GM21723 (cell line): ENCODE data around the gene SORCS2.

ENCODE experiments used
- ATAC-seq: cut with Tn5 transposase; IDR thresholded peaks from one replicate; pipeline ENCODE4 v1.9.1; 2021; ENCODE audit warnings: mild to moderate bottlenecking, moderate library complexity; ENCODE audit not compliant: unreplicated experiment

Gene SORCS2

GRCh38 chr4:7762376-7763030 is 570.2 kb downstream of the SORCS2 start:
- ATAC-seq: no peak

GRCh38 chr4:7763106-7763505 is 570.8 kb downstream of the SORCS2 start:
- no peak for ATAC-seq

GRCh38 chr4:7763788-7764187 is 571.5 kb downstream of the SORCS2 start:
- no peak for ATAC-seq

- no peak for ATAC-seq
Measured at GRCh38 chr4:7764466-7764865, 572.1 kb downstream of the SORCS2 start.

DNA sequence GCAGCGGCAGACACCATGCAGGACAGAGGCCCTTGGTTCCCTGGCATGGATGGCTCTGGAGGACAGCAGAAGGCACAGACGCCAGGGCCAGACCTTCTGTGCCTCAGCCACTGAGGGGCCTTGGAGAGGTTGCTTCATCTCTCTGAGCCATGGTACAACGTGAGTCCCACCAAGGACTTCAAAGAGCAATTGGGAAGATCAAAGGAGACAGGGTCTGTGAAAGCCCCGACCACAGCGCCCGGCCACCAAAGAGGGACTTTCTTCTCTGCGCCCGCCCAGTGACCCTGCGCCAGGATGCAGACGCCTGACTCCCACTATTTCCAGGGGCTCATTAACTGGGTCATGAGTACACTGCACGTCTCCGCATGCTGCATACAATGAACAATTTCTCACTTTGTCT is 573.3 kb downstream of the SORCS2 start:
- no peak for ATAC-seq

- ATAC-seq: no peak
Measured at GRCh38 chr4:7766086-7766485, 573.7 kb downstream of the SORCS2 start.

DNA sequence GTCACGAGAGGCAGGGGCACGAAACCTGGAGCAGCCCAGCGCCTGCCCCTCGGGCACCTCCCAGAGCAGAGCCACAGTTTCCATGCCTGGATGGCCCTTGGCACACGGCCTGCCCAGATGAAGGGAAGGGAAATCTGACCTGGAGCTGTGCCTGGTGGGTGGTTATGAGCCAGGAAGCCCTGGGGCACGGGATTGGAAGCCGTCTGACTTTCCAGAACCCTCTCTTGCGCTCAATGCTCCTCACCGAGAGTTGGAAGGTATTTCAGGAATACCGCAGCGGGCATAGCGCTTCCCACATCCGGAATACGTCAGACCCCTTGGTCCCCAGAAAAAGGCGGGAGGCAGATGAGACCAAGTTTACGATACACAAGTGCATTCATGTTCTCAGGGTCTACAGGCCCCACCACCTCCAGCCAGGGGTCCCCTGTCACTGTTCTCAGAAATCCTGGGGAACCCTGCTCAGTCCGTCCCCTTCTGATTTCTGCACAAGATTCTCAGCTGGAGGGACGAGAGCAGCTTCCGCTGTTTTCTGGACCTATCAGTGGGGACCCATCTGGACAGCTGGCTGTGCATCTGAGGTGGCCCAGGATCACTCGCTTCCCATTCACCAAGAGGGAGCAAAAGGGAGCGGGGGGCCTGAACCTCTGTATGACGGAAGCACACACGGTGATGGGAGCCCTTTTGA is 574.5 kb downstream of the SORCS2 start:
- no peak for ATAC-seq

DNA sequence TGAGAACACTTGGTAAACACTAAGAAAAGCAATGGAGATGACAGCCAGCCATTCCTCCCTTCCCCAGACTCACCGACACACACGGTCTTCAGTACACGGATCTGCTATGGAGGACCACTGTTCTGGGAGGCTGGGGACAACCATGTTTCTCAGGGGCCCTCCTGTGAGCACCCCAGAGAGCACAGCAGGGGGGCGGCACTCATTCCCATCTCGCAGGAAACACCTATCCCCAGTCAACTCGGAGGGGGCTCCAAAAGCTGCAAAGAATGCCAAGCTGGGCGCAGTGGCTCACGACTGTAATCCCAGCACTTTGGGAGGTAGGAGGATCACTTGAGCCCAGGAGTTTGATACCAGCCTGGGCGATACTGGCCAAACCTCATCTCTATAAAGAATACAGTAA is 575.2 kb downstream of the SORCS2 start:
- no peak for ATAC-seq

DNA sequence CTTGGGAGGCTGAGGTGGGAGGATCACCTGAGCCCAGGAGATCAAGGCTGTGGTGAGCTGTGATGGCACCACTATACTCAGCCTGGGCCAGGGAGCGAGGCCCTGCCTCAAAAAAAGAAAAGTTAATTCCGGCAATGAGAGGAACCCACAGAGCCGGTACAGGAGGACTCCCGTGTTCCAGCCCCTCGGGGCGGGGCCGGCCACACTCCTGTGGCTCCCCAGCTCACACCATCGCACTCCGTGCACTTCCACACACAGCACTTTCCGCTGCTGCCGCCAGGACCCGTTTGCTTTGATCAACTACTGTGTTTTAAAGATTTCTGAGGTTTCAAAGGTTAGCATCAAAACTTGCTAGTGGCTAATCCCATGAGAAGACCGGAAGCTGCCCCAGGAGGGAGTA is 575.6 kb downstream of the SORCS2 start:
- ATAC-seq: no peak

GRCh38 chr4:7768736-7769135 is 576.4 kb downstream of the SORCS2 start:
- ATAC-seq: no peak

DNA sequence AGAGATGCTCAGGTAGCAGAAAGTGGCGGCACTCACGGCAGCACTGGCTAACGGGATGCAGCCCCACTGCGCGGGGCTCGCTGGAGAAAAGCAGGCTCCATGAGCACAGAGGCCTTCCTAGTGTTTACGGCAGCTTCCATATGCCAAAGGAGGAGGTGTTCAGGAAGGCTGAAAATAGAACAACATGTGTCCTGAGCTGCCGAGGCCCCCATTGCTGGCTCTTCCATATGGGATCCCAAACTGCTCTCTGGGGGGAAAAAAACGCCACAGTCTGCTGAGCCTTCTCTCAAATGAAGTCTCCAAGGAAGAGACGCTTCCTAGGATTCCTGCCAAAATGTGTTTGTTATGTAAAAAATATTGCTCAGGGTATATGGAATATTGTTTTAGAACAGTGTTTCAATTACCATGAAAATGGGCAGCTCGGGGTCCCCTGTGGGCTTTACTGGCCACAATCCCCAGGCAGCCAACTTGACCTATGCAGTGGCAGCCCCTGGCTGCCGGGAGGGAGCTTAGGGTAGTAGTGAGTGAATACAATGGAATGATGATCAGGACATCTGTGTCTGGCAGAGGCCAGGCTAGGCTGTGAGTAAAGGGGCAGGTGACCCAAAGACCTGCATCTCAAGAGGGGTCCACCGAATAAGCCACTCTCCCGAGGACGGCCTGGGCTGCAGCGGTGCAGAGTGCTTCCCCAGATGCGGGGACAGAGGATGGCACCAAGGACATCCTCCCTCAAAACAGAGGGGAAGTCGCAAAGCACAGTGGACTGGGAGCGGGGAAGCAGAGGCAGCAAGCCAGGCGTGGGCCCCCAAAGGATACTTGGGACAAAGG is 577.3 kb downstream of the SORCS2 start:
- no peak for ATAC-seq

DNA sequence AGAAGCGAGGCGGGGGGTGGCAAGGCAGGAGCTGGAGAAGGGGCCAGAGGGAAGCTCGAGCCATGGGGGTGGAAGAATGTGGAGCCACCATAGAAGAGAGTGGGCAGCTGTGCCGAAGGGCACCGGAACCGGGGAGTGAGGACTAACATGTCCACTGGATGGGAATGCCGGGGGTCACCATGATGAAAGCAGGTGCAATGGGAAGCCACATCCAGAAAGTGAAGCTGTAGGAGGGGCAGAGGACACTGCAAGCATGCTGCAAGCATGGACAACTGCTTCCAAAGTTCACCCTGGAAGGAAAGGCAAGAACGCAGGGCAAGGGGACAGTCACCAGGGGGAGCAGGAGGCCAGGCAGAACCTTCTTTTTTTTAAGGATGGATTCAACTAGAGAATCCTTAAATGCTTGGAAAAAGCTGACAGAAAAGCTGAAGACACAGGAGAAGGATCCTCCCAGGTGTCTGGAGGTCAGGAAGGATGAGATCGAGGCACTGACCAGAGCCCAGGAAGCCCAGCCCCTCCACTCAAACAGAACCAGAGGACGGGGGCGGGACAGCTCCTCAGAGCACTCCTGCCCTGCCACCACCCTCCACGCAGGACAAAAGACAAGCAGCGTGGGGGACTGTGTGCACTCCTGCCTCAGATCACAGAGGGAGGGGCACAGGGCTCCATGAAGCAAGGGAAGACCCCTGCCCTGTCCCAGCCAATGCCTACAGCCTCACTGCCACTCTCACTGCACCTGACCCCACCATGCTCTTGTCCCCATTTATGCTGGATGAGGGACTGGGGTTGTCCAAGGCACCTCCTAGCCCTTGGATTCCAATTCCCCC is 578.1 kb downstream of the SORCS2 start:
- no peak for ATAC-seq

- ATAC-seq: no peak
Measured at GRCh38 chr4:7771056-7771455, 578.7 kb downstream of the SORCS2 start.

GRCh38 chr4:7771541-7772507 is 579.5 kb downstream of the SORCS2 start:
- ATAC-seq: peak; percentile 95

- ATAC-seq: no peak
Measured at GRCh38 chr4:7772711-7773385, 580.5 kb downstream of the SORCS2 start.

DNA sequence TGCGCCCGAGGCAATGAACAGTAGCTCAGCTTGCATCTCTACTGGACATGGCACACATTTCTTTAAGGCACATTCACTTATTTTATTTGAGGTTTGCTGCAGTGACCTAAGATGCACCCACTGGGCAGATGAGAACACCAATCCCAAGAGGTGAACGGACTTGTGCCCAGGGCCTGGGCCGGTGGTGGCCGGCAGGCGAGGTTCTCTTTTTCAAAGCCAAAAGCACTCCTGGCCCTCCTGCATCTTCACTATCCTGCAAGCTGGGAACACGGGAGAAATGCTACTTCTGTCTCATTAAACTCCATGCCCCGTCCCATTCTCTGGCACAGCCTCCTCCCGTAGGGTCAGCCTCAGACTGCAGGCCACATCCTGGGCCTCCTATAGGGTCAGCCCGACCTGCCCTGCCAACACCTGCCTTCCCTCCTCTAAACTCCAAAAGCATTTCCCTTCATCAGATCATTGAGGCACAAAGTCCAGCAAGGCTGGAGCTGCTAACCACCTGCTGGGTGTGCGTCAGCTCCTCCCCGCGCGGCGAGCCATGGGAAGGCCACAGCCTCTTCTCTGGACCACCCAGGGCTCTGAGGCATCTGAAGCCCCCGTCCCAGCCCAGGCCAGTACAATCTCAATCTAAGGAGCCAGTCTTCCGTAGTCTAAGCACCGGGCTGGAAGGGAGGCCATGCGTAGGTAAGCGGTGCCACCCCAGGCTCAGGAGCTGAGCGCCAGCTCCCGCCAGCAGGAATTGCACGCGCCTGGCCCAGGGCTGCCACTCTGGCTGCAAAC is 581.3 kb downstream of the SORCS2 start:
- no peak for ATAC-seq

- no peak for ATAC-seq
Measured at GRCh38 chr4:7774301-7775294, 582.3 kb downstream of the SORCS2 start.
